Measurements from ENCODE around the gene CEP170.
"Not testable (repeated sequence)": the region's sequence is repeated elsewhere in the genome, so short reads cannot be mapped to it uniquely, and the experiment has no call there.

GRCh38 chr1:243107171-243107570 lies 147.9 kb downstream of the CEP170 start:
- not testable (repeated sequence) for TF ChIP-seq CTCF (IDR thresholded peaks at IDR 0.05; ENCODE audit: insufficient read depth, low read depth, low read length); EZH2 (IDR thresholded peaks at IDR 0.05; ENCODE audit: insufficient read depth, low read length)

Measured in astrocyte (in vitro differentiated cells and primary cell).